ENCODE data around the gene TP53BP2. TPM values are rescaled to one million over a fixed set of nuclear protein-coding genes. Genes with fewer than 3 reads are reported as not detected.

TP53BP2 gene
- total RNA-seq, 1 experiment from 2014 or later: 38.2 TPM

GRCh38 chr1:223844787-223845036 lies 1.0 kb downstream of the TP53BP2 start (continued):
- no peak for TF ChIP-seq ATF3 (IDR thresholded peaks at IDR 0.05)

- CTCF ChIA-PET: no interaction called here
- Histone ChIP-seq H3K9ac (ENCODE audit: low read length) (peak overlapping the region; percentile 86), H3K27me3 (ENCODE audit: insufficient read depth, low read length) (no peaks in the 10 kb centered on the region), H3K36me3 (ENCODE audit: control insufficient read depth in 1 of 2, insufficient read depth in 2 of 2, low read length in 2 of 2) (no peaks in the 10 kb centered on the region), H3K4me3 (replicated peaks in 1 of 2; ENCODE audit: low read depth in 1 of 2, low read length in 2 of 2) (peak overlapping the region; percentile 73 to 78), H3K79me2 (ENCODE audit: insufficient read depth, low read length) (peaks cover 63% of the 10 kb centered on the region), H2AFZ (ENCODE audit: low read depth, low read length, poor library complexity, severe bottlenecking) (no peak overlapping the region), H4K20me1 (ENCODE audit: insufficient read depth) (no peaks in the 10 kb centered on the region), H3K4me1 (ENCODE audit: control insufficient read depth in 1 of 2, insufficient read depth in 2 of 2, low read length in 2 of 2) (peaks cover 3 to 23% of the 10 kb centered on the region in 2 experiments; a peak in 3 of 4 replicates), H3K4me2 (ENCODE audit: low read length) (peak overlapping the region; percentile 88), H3K9me2 (ENCODE audit: insufficient read depth) (no peaks in the 10 kb centered on the region; the same call in 1 of the 2 replicates), H3K27ac (ENCODE audit: low read depth, low read length) (peak overlapping the region; percentile 94; the same call in 1 of the 2 replicates), H3K9me3 (ENCODE audit: control insufficient read depth in 1 of 2, insufficient read depth in 1 of 2, low read depth in 1 of 2, low read length in 2 of 2) (no peaks in the 10 kb centered on the region)
- TF ChIP-seq POLR2AphosphoS5 (IDR thresholded peaks at IDR 0.05; ENCODE audit: low read depth, low read length) (no peak), REST (IDR thresholded peaks at IDR 0.05; ENCODE audit: low read depth) (no peak), SRF (IDR thresholded peaks at IDR 0.05; ENCODE audit: low read depth) (no peak), JUND (IDR thresholded peaks at IDR 0.05) (no peak), SIN3A (IDR thresholded peaks at IDR 0.05; ENCODE audit: low read depth) (no peak), ELF1 (IDR thresholded peaks at IDR 0.05; ENCODE audit: borderline replicate concordance, low read depth) (no peak), EZH2 (IDR thresholded peaks at IDR 0.05) (no peak), MAX (IDR thresholded peaks at IDR 0.05) (no peak), EZH2phosphoT487 (IDR thresholded peaks at IDR 0.05; ENCODE audit: borderline replicate concordance) (no peak), YY1 (IDR thresholded peaks at IDR 0.05; ENCODE audit: extremely low read depth, insufficient replicate concordance, low read depth, low read length) (no peak), RAD21 (IDR thresholded peaks at IDR 0.05; ENCODE audit: low read depth) (no peak), ZFX (IDR thresholded peaks at IDR 0.05) (no peak), POLR2A (IDR thresholded peaks at IDR 0.05; ENCODE audit: borderline replicate concordance, extremely low read depth, insufficient read depth, insufficient read length) (no peak)
- RAD21 ChIA-PET (ENCODE audit: low non-redundant PET in 1 of 2, low total read pairs in 2 of 2, uncharacterized antibody in 2 of 2, unreplicated experiment in 2 of 2): no interaction called here
- DNase-seq (ENCODE audit: low read depth, low spot score) (no peak), ATAC-seq (no peak)
- POLR2A ChIA-PET: no interaction called here
- intact Hi-C loops (cut with micrococcal nuclease): no loop called here
- TSS peak; percentile 63 for BruUV-seq (replicated peaks)
Observed at GRCh38 chr1:223843934-223844786, 1.6 kb downstream of the TP53BP2 start.

Measured in HCT116 (cell line).